K562 (cell line): ENCODE measurements around the gene CCNB1IP1. TPM values are rescaled to one million over a fixed set of nuclear protein-coding genes. Genes with fewer than 3 reads are reported as not detected.

Experiments
- ATAC-seq: fragments of 200-7000 bp; cut with Tn5 transposase; 3 replicates; pipeline ENCODE4 v1.9.1; 2020; ENCODE audit warnings: moderate library complexity
- BruUV-seq: library from RNA; stranded (reverse); fragments of 400-500 nt; replicated peaks from 2 replicates; lab custom pipeline; 2021; lab: Mats Ljungman, UMichigan
- CTCF ChIA-PET: fragments of 300-600 bp; formaldehyde crosslinking; extraction: SDS; loops from one replicate; lab custom pipeline; 2021; ENCODE audit warnings: low intra/inter-chr PET ratio; lab: Yijun Ruan, JAX
- POLR2A ChIA-PET: fragments of 300-600, 350-650 bp; sonication (Branson Sonifier 250); formaldehyde crosslinking; extraction: SDS; loops from one replicate; lab custom pipeline; 2021; ENCODE audit warnings: antibody characterized with exemption, inconsistent platforms; lab: Yijun Ruan, JAX
- DNase-seq, 4 experiments: peaks; one replicate each; pipeline versions ENCODE4 v3.0.0 to v3.0.0-alpha.2; 2011 to 2018; ENCODE audit warnings: low spot score in 3 of 4, mixed read lengths in 3 of 4; ENCODE audit errors: extremely low read depth in 1 of 4
- FAIRE-seq: peaks from 2 replicates; lab custom pipeline; 2011; peaks lifted over from hg19 to GRCh38; lab: Jason Lieb, UNC
- H2AFZ ChIP-seq: 2 replicates; pipeline ENCODE4 v1.6.0; 2011; ENCODE audit warnings: low read depth, low read length, control low read depth, inconsistent platforms
- H3K27ac ChIP-seq: fragments of 200-600 bp; 3 replicates; pipeline ENCODE4 v1.8.0; 2011; ENCODE audit warnings: low read depth, mild to moderate bottlenecking, control low read depth, inconsistent platforms, low read length, moderate library complexity, mixed read lengths; ENCODE audit errors: extremely low read depth
- H3K27me3 ChIP-seq, 2 experiments: fragments of 300-600 bp in 1 of 2; 2 replicates in 1 of 2; 3 replicates in 1 of 2; pipeline versions ENCODE4 v1.6.0 to v1.8.0; 2011; ENCODE audit warnings: inconsistent platforms in 2 of 2, low read length in 2 of 2, mild to moderate bottlenecking in 1 of 2, mixed read lengths in 1 of 2, moderate library complexity in 1 of 2; ENCODE audit not compliant: control insufficient read depth in 2 of 2, insufficient read depth in 2 of 2
- H3K36me3 ChIP-seq: fragments of 300-600 bp; 3 replicates; pipeline ENCODE4 v1.8.0; 2011; ENCODE audit warnings: mild to moderate bottlenecking, low read length, inconsistent platforms; ENCODE audit not compliant: control insufficient read depth, insufficient read depth
- H3K4me1 ChIP-seq, 2 experiments: fragments of 200-600 bp in 1 of 2; replicated peaks in 1 of 2; 2 replicates in 1 of 2; 3 replicates in 1 of 2; pipeline versions ENCODE4 v1.5.1 to v1.8.0; 2011; ENCODE audit warnings: inconsistent platforms in 2 of 2, low read length in 2 of 2, mild to moderate bottlenecking in 1 of 2, mixed read lengths in 1 of 2, moderate library complexity in 1 of 2; ENCODE audit not compliant: control insufficient read depth in 2 of 2, insufficient read depth in 2 of 2
- H3K4me2 ChIP-seq: 2 replicates; pipeline ENCODE4 v1.6.1; 2011; ENCODE audit warnings: low read length, control low read depth, inconsistent platforms, mixed read lengths; ENCODE audit not compliant: insufficient read depth
- H3K4me3 ChIP-seq: fragments of 200-600 bp; sonication (generic), shearing (Covaris generic); 2 replicates; pipeline ENCODE4 v1.5.1; 2016; ENCODE audit warnings: control low read depth, inconsistent platforms
- H3K79me2 ChIP-seq: fragments of 200-600 bp; 3 replicates; pipeline ENCODE4 v1.8.0; 2011; ENCODE audit warnings: low read length, inconsistent platforms; ENCODE audit not compliant: control insufficient read depth, insufficient read depth
- H3K9ac ChIP-seq, 2 experiments: 2 replicates each; pipeline versions ENCODE4 v1.6.0 to v1.6.1; 2011; ENCODE audit warnings: low read depth in 2 of 2, low read length in 2 of 2, control low read depth in 1 of 2, inconsistent platforms in 1 of 2, mild to moderate bottlenecking in 1 of 2, mixed read lengths in 1 of 2; ENCODE audit not compliant: insufficient read depth in 1 of 2
- H3K9me1 ChIP-seq: one replicate; pipeline ENCODE4 v1.6.0; 2011; ENCODE audit warnings: inconsistent platforms, mild to moderate bottlenecking, low read length, moderate library complexity; ENCODE audit not compliant: control insufficient read depth, insufficient read depth
- H3K9me3 ChIP-seq: replicated peaks from 2 replicates; pipeline ENCODE4 v1.5.1; 2011; ENCODE audit warnings: low read depth, low read length, inconsistent platforms; ENCODE audit not compliant: control insufficient read depth, insufficient read depth
- H4K20me1 ChIP-seq: replicated peaks from 2 replicates; pipeline ENCODE4 v1.6.1; 2011; ENCODE audit warnings: low read length, inconsistent platforms, mixed read lengths; ENCODE audit not compliant: control insufficient read depth, insufficient read depth
- GTF2E2 ChIP-seq: fragments of 200-800 bp; sonication (Bioruptor generic); IDR thresholded peaks from 2 replicates; pipeline ENCODE4 v1.6.1; 2016; ENCODE audit warnings: missing genetic modification characterization, missing compliant biosample characterization
- HMG20B ChIP-seq: fragments of 250-450 bp; sonication (Bioruptor Pico); IDR thresholded peaks from 2 replicates; pipeline ENCODE4 v1.5.0; 2021; ENCODE audit warnings: mild to moderate bottlenecking
- IRF2 ChIP-seq: sonication (generic); formaldehyde crosslinking; IDR thresholded peaks from 2 replicates; pipeline ENCODE4 v1.8.1; 2022; ENCODE audit warnings: mild to moderate bottlenecking, missing genetic modification reagents
- PHB2 ChIP-seq: fragments of 450-650 bp; IDR thresholded peaks from 2 replicates; pipeline ENCODE4 v1.6.1; 2017; ENCODE audit warnings: low read depth
- PTTG1 ChIP-seq: fragments of 450-650 bp; IDR thresholded peaks from 2 replicates; pipeline ENCODE4 v1.6.1; 2016; ENCODE audit warnings: low read depth, mild to moderate bottlenecking, missing genetic modification characterization, missing compliant biosample characterization
- TAL1 ChIP-seq: fragments of 450-650 bp; IDR thresholded peaks from 2 replicates; pipeline ENCODE4 v1.6.1; 2016; ENCODE audit warnings: mild to moderate bottlenecking
- ZNF316 ChIP-seq: fragments of 450-650 bp; IDR thresholded peaks from 2 replicates; pipeline ENCODE4 v1.6.1; 2016
- WGBS: fragments of 100-300 bp; shearing (Covaris generic); methylation state at CpG from one replicate; pipeline ENCODE4 v1.1.6; 2016; ENCODE audit warnings: low coverage, mixed read lengths; ENCODE audit not compliant: insufficient coverage; ENCODE audit errors: missing lambda C conversion rate; 5-methylcytosine and 5-hydroxymethylcytosine counted together
- in situ Hi-C: fragments of 300-500 bp; cut with MboI; formaldehyde crosslinking; loops from 4 replicates; pipeline ENCODE4 v1.15.0; 2018; ENCODE audit warnings: inconsistent platforms, mixed read lengths
- intact Hi-C: fragments of 100-400 bp; cut with micrococcal nuclease; formaldehyde crosslinking; loops from 2 replicates; pipeline ENCODE4 v1.14.2; 2022
- polyA plus RNA-seq, 8 experiments: library from polyadenylated mRNA; depleted of rRNA in 4 of 8; stranded (reverse) in 5 of 8; unstranded in 3 of 8; fragments of >200 nt; fragmentation: Nextera tagmentation in 2 of 8; fragmentation: Illumina TruSeq in 1 of 8; extraction: Ambion mirVana in 2 of 8; extraction: Trizol in 1 of 8; gene quantifications; 2 replicates each; pipeline versions ENCODE4 v1.2.1 to v1.2.3, GENCODE V29; 2011 to 2014; ENCODE audit warnings: inconsistent platforms in 1 of 8, missing spikeins in 1 of 8
- total RNA-seq, 7 experiments: library from RNA; depleted of rRNA in 6 of 7; stranded (reverse); fragments of >200 nt in 6 of 7; fragmentation: Illumina TruSeq in 2 of 7; extraction: Trizol in 2 of 7; gene quantifications; 2 replicates each; pipeline versions ENCODE4 v1.2.1 to v1.2.3, GENCODE V29; 2011 to 2021; ENCODE audit warnings: low replicate concordance in 1 of 7

CCNB1IP1 gene
- total and polyA plus RNA-seq, 9 of the 15 experiments (the other 6 are each of a cell fraction or from before 2014, with no cell fraction given), result 51.8 to 152 (median 81.0) TPM

- no peak for TF ChIP-seq PHB2
- TF ChIP-seq HMG20B (CRISPR knock-in tag), result no peak
- TF ChIP-seq, all 486 proteins: peak for 0
These were observed 13.6 kb upstream of the CCNB1IP1 start (continued) for GRCh38 chr14:20346713-20347112.

GRCh38 chr14:20345366-20345765 is 12.3 kb upstream of the CCNB1IP1 start:
- H3K9me1 ChIP-seq, result no peaks in the 10 kb centered on the region
- peaks cover 37% of the 10 kb centered on the region for H3K36me3 ChIP-seq
- intact Hi-C loops, result no loop called here
- BruUV-seq, result no TSS peak
- FAIRE-seq (no peak), DNase-seq (no peak), ATAC-seq (no peak)
- no peak overlapping the region for H3K4me3 ChIP-seq
- no peak for TF ChIP-seq TAL1
- TF ChIP-seq ZNF316, result peak; percentile 28
- no peak for TF ChIP-seq GTF2E2 (tag)
- no peak for TF ChIP-seq PTTG1 (tag)
- no peak for TF ChIP-seq IRF2
- H3K9ac ChIP-seq, result no peak overlapping the region
- H4K20me1 ChIP-seq, result no peaks in the 10 kb centered on the region
- no peaks in the 10 kb centered on the region for H3K27me3 ChIP-seq
- 83% methylated on average over 1 of the region's 1 CpG for WGBS
- no peak overlapping the region for H3K4me2 ChIP-seq
- ChIA-PET CTCF (no interaction called here), POLR2A (no interaction called here)
- H2AFZ ChIP-seq, result no peak overlapping the region
- H3K79me2 ChIP-seq, result peaks cover 16% of the 10 kb centered on the region
- H3K4me1 ChIP-seq, result peaks cover 0 to 4% of the 10 kb centered on the region in 2 experiments; a peak in 2 of 5 replicates
- in situ Hi-C loops, result no loop called here
- no peak overlapping the region for H3K27ac ChIP-seq
- no peaks in the 10 kb centered on the region for H3K9me3 ChIP-seq
